ENCODE results near the gene RMDN3. TPM values are rescaled to one million over a fixed set of nuclear protein-coding genes. Genes with fewer than 3 reads are reported as not detected.

The RMDN3 gene
- total RNA-seq: 28.3 and 30.6 TPM in 2 replicates

GRCh38 chr15:40754883-40755811, at the start of gene RMDN3:
TSS of gene RMDN3 (minus strand) at chr15:40755254. CDS start at chr15:40754783, 471 bp downstream.
- H3K9me3 Mint-ChIP-seq: no peaks in the 10 kb centered on the region
- H3K27ac Mint-ChIP-seq: peak within 1 kb of the TSS; percentile 98
- intact Hi-C loops (cut with micrococcal nuclease): loop anchor here (1.0 to 5.0 kb wide), 5 partner anchors 8 to 137 kb away; partner anchors contain the start of genes DNAJC17, RAD51, VPS18 and ZFYVE19
- H3K27me3 Mint-ChIP-seq (ENCODE audit: low read depth): no peaks in the 10 kb centered on the region
- peaks cover 26% of the 10 kb centered on the region for H3K36me3 Mint-ChIP-seq (ENCODE audit: low read depth)
- peaks cover 27% of the 10 kb centered on the region for H3K4me1 Mint-ChIP-seq (ENCODE audit: low read depth)
- DNase-seq (ENCODE audit: low spot score): peak; percentile 93
- peak within 1 kb of the TSS; percentile 94 for H3K4me3 Mint-ChIP-seq (ENCODE audit: low read depth)

- peaks cover 17% of the 10 kb centered on the region for H3K4me1 Mint-ChIP-seq (ENCODE audit: low read depth)
- intact Hi-C loops (cut with micrococcal nuclease): no loop called here
- H3K4me3 Mint-ChIP-seq (ENCODE audit: low read depth): no peak overlapping the region
- no peak for DNase-seq (ENCODE audit: low spot score)
- H3K27ac Mint-ChIP-seq: no peak overlapping the region
- H3K36me3 Mint-ChIP-seq (ENCODE audit: low read depth): peaks cover 12% of the 10 kb centered on the region
- no peaks in the 10 kb centered on the region for H3K27me3 Mint-ChIP-seq (ENCODE audit: low read depth)
- no peaks in the 10 kb centered on the region for H3K9me3 Mint-ChIP-seq
These were observed 48.6 kb upstream of the RMDN3 start for GRCh38 chr15:40803688-40804087.

- Mint-ChIP-seq H3K9me3 (no peaks in the 10 kb centered on the region), H3K27me3 (ENCODE audit: low read depth) (no peaks in the 10 kb centered on the region), H3K4me3 (ENCODE audit: low read depth) (no peak overlapping the region), H3K27ac (no peak overlapping the region), H3K36me3 (ENCODE audit: low read depth) (peaks cover 16% of the 10 kb centered on the region), H3K4me1 (ENCODE audit: low read depth) (peaks cover 15% of the 10 kb centered on the region)
- DNase-seq (ENCODE audit: low spot score): no peak
- intact Hi-C loops (cut with micrococcal nuclease): no loop called here
These were observed 48.0 kb upstream of the RMDN3 start for GRCh38 chr15:40803076-40803475.

- intact Hi-C loops (cut with micrococcal nuclease): no loop called here
- peaks cover 20% of the 10 kb centered on the region for H3K36me3 Mint-ChIP-seq (ENCODE audit: low read depth)
- peaks cover 14% of the 10 kb centered on the region for H3K4me1 Mint-ChIP-seq (ENCODE audit: low read depth)
- no peaks in the 10 kb centered on the region for H3K27me3 Mint-ChIP-seq (ENCODE audit: low read depth)
- H3K4me3 Mint-ChIP-seq (ENCODE audit: low read depth): no peak overlapping the region
- DNase-seq (ENCODE audit: low spot score): no peak
- H3K27ac Mint-ChIP-seq: peak overlapping the region; percentile 1
- H3K9me3 Mint-ChIP-seq: no peaks in the 10 kb centered on the region
These were observed 44.5 kb upstream of the RMDN3 start for GRCh38 chr15:40799523-40799922.

- intact Hi-C loops (cut with micrococcal nuclease): no loop called here
- Mint-ChIP-seq H3K4me3 (ENCODE audit: low read depth) (no peak overlapping the region), H3K36me3 (ENCODE audit: low read depth) (peaks cover 26% of the 10 kb centered on the region), H3K4me1 (ENCODE audit: low read depth) (peaks cover 16% of the 10 kb centered on the region), H3K27ac (no peak overlapping the region), H3K9me3 (no peaks in the 10 kb centered on the region), H3K27me3 (ENCODE audit: low read depth) (no peaks in the 10 kb centered on the region)
- no peak for DNase-seq (ENCODE audit: low spot score)
These were observed 41.5 kb upstream of the RMDN3 start for GRCh38 chr15:40796512-40796911.

GRCh38 chr15:40796041-40796440, 41.0 kb upstream of the RMDN3 start:
- no peaks in the 10 kb centered on the region for H3K27me3 Mint-ChIP-seq (ENCODE audit: low read depth)
- peaks cover 24% of the 10 kb centered on the region for H3K36me3 Mint-ChIP-seq (ENCODE audit: low read depth)
- DNase-seq (ENCODE audit: low spot score): no peak
- H3K9me3 Mint-ChIP-seq: no peaks in the 10 kb centered on the region
- H3K27ac Mint-ChIP-seq: no peak overlapping the region
- peaks cover 16% of the 10 kb centered on the region for H3K4me1 Mint-ChIP-seq (ENCODE audit: low read depth)
- intact Hi-C loops (cut with micrococcal nuclease): no loop called here
- H3K4me3 Mint-ChIP-seq (ENCODE audit: low read depth): no peak overlapping the region

GRCh38 chr15:40793216-40793989, 38.3 kb upstream of the RMDN3 start:
- H3K36me3 Mint-ChIP-seq (ENCODE audit: low read depth): peaks cover 17% of the 10 kb centered on the region

GRCh38 chr15:40792394-40792793, 37.3 kb upstream of the RMDN3 start:
- no peaks in the 10 kb centered on the region for H3K9me3 Mint-ChIP-seq
- no peak overlapping the region for H3K4me3 Mint-ChIP-seq (ENCODE audit: low read depth)

More at GRCh38 chr15:40793216-40793989, 38.3 kb upstream of the RMDN3 start:
- no peaks in the 10 kb centered on the region for H3K9me3 Mint-ChIP-seq
- H3K4me3 Mint-ChIP-seq (ENCODE audit: low read depth): no peak overlapping the region
- no peak for DNase-seq (ENCODE audit: low spot score)
- H3K4me1 Mint-ChIP-seq (ENCODE audit: low read depth): peaks cover 15% of the 10 kb centered on the region
- peak overlapping the region; percentile 42 for H3K27ac Mint-ChIP-seq
- H3K27me3 Mint-ChIP-seq (ENCODE audit: low read depth): no peaks in the 10 kb centered on the region
- intact Hi-C loops (cut with micrococcal nuclease): no loop called here

GRCh38 chr15:40790718-40791117, 35.7 kb upstream of the RMDN3 start:
- Mint-ChIP-seq H3K4me3 (ENCODE audit: low read depth) (no peak overlapping the region), H3K4me1 (ENCODE audit: low read depth) (peaks cover 20% of the 10 kb centered on the region), H3K27ac (no peak overlapping the region), H3K9me3 (no peaks in the 10 kb centered on the region), H3K36me3 (ENCODE audit: low read depth) (peaks cover 10% of the 10 kb centered on the region), H3K27me3 (ENCODE audit: low read depth) (no peaks in the 10 kb centered on the region)
- DNase-seq (ENCODE audit: low spot score): no peak
- intact Hi-C loops (cut with micrococcal nuclease): no loop called here

More at GRCh38 chr15:40792394-40792793, 37.3 kb upstream of the RMDN3 start:
- Mint-ChIP-seq H3K27ac (no peak overlapping the region), H3K4me1 (ENCODE audit: low read depth) (peaks cover 18% of the 10 kb centered on the region), H3K36me3 (ENCODE audit: low read depth) (peaks cover 10% of the 10 kb centered on the region), H3K27me3 (ENCODE audit: low read depth) (no peaks in the 10 kb centered on the region)
- no peak for DNase-seq (ENCODE audit: low spot score)
- intact Hi-C loops (cut with micrococcal nuclease): no loop called here

GRCh38 chr15:40789999-40790398, 34.9 kb upstream of the RMDN3 start:
- Mint-ChIP-seq H3K4me1 (ENCODE audit: low read depth) (peaks cover 20% of the 10 kb centered on the region), H3K9me3 (no peaks in the 10 kb centered on the region), H3K27ac (no peak overlapping the region), H3K27me3 (ENCODE audit: low read depth) (no peaks in the 10 kb centered on the region), H3K4me3 (ENCODE audit: low read depth) (no peak overlapping the region), H3K36me3 (ENCODE audit: low read depth) (peaks cover 10% of the 10 kb centered on the region)
- no peak for DNase-seq (ENCODE audit: low spot score)
- intact Hi-C loops (cut with micrococcal nuclease): no loop called here

- Mint-ChIP-seq H3K4me1 (ENCODE audit: low read depth) (peaks cover 20% of the 10 kb centered on the region), H3K27ac (peak overlapping the region; percentile 9), H3K9me3 (no peaks in the 10 kb centered on the region), H3K4me3 (ENCODE audit: low read depth) (no peak overlapping the region), H3K36me3 (ENCODE audit: low read depth) (peaks cover 10% of the 10 kb centered on the region), H3K27me3 (ENCODE audit: low read depth) (no peaks in the 10 kb centered on the region)
- intact Hi-C loops (cut with micrococcal nuclease): no loop called here
- no peak for DNase-seq (ENCODE audit: low spot score)
These were observed 34.1 kb upstream of the RMDN3 start for GRCh38 chr15:40789119-40789518.

GRCh38 chr15:40787991-40788390, 32.9 kb upstream of the RMDN3 start:
- peak overlapping the region; percentile 15 for H3K27ac Mint-ChIP-seq
- peaks cover 17% of the 10 kb centered on the region for H3K4me1 Mint-ChIP-seq (ENCODE audit: low read depth)
- intact Hi-C loops (cut with micrococcal nuclease): no loop called here
- H3K27me3 Mint-ChIP-seq (ENCODE audit: low read depth): no peaks in the 10 kb centered on the region
- no peak overlapping the region for H3K4me3 Mint-ChIP-seq (ENCODE audit: low read depth)
- no peaks in the 10 kb centered on the region for H3K9me3 Mint-ChIP-seq
- peaks cover 7% of the 10 kb centered on the region for H3K36me3 Mint-ChIP-seq (ENCODE audit: low read depth)
- DNase-seq (ENCODE audit: low spot score): no peak
